Activated CD4-positive, alpha-beta T cell treated with anti-CD3 and anti-CD28 coated beads for 36 hours (primary cell): ENCODE data around the gene ADAT1. TPM values are rescaled to one million over a fixed set of nuclear protein-coding genes. Genes with fewer than 3 reads are reported as not detected.

Experiments used
- ATAC-seq: fragments of 200-7000 bp; cut with Tn5 transposase; one replicate; pipeline ENCODE4 v1.10.0; 2021; ENCODE audit warnings: mild to moderate bottlenecking, moderate library complexity
- CTCF ChIA-PET: fragments of 350-600 bp; sonication (Branson Sonifier 250); formaldehyde crosslinking; loops from one replicate; lab custom pipeline; 2021; ENCODE audit warnings: antibody characterized with exemption; lab: Charles Lee
- POLR2A ChIA-PET: fragments of 350-600 bp; sonication (Branson Sonifier 250); formaldehyde crosslinking; loops from one replicate; lab custom pipeline; 2021; ENCODE audit warnings: antibody characterized with exemption, inconsistent platforms; lab: Charles Lee
- DNase-seq: peaks from one replicate; pipeline ENCODE4 v3.0.0-alpha.2; 2020
- H3K27ac Mint-ChIP-seq: one replicate; pipeline ENCODE4 v1.8.0; 2021; ENCODE audit warnings: mixed read lengths
- H3K27me3 Mint-ChIP-seq: one replicate; pipeline ENCODE4 v1.8.0; 2021; ENCODE audit warnings: mixed read lengths
- H3K36me3 Mint-ChIP-seq: one replicate; pipeline ENCODE4 v1.8.0; 2021; ENCODE audit warnings: low read depth, mixed read lengths
- H3K4me1 Mint-ChIP-seq: one replicate; pipeline ENCODE4 v1.8.0; 2021; ENCODE audit warnings: mixed read lengths
- H3K4me3 Mint-ChIP-seq: one replicate; pipeline ENCODE4 v1.8.0; 2021; ENCODE audit warnings: mild to moderate bottlenecking, moderate library complexity, mixed read lengths
- H3K9me3 Mint-ChIP-seq: one replicate; pipeline ENCODE4 v1.8.0; 2021; ENCODE audit warnings: low read depth, mixed read lengths
- intact Hi-C, 2 experiments: fragments of 100-400 bp; cut with DNase I in 1 of 2; cut with micrococcal nuclease in 1 of 2; formaldehyde crosslinking; loops; one replicate each; pipeline versions ENCODE4 v1.14.2 to v1.15.1; 2022 to 2024; cut with DNase I, micrococcal nuclease
- total RNA-seq, 2 experiments: library from RNA; stranded (reverse); gene quantifications; one replicate each; pipeline ENCODE4 v1.2.3, GENCODE V29; 2021

ADAT1 gene, protein sequence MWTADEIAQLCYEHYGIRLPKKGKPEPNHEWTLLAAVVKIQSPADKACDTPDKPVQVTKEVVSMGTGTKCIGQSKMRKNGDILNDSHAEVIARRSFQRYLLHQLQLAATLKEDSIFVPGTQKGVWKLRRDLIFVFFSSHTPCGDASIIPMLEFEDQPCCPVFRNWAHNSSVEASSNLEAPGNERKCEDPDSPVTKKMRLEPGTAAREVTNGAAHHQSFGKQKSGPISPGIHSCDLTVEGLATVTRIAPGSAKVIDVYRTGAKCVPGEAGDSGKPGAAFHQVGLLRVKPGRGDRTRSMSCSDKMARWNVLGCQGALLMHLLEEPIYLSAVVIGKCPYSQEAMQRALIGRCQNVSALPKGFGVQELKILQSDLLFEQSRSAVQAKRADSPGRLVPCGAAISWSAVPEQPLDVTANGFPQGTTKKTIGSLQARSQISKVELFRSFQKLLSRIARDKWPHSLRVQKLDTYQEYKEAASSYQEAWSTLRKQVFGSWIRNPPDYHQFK
- 10 to 100 TPM; 48.3 to 55.7 TPM for total RNA-seq

DNA sequence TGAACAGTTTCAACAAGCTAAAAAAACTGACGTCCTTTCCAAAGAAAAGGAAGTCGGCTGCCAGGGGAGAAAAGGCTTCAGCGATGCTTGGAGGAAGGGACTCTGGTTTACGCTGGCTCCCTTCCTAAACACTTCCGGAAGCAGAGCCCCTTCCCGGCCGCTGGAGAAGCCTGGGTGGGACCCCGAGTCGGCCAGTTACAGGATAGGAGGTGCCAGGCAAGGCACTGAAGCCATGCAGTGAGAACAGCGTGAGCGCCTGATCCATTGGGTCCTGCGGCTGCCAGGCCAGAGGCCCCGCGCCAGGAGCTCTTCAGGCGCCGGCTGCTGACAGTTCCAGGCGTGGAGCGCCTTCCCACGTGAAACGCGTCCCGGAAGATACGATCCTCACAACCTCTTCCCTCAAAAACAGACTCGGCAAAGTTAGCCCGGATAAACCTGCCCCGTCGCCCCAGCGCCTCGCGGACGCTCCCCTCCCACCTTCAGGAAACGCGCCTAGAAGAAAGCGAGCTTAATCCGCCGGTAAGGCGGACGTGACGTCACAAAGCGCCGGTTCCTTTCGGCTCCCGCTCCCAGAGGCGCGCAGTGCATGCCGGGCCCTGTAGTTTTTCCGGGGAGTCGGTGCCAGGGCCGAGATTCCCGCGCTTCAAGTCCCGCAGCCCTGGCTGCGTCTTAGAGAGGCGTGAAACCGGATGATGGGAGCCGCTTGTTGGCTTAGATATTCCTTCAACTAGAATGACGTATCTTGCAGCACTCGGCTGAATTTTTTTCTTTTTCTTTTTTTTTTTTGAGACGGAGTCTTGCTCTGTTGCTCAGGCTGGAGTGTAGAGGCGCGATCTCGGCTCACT, at the start of gene ADAT1:
TSS of gene ADAT1 (minus strand) at position 521 of the 845 bp plus-strand sequence. CDS start 2,482 bp downstream, outside the sequence.
- peak within 1 kb of the TSS; percentile 95 for H3K27ac Mint-ChIP-seq
- ATAC-seq (peak; percentile 94), DNase-seq (peak; percentile 99)
- H3K4me1 Mint-ChIP-seq: peaks cover 45% of the 10 kb centered on the region
- H3K27me3 Mint-ChIP-seq: no peaks in the 10 kb centered on the region
- H3K36me3 Mint-ChIP-seq: peaks cover 54% of the 10 kb centered on the region
- CTCF ChIA-PET: interaction anchor here (0.6 to 4.5 kb wide), 12 partner anchors 13 to 1547 kb away, joined by 3 to 26 read pairs (median 4); partner anchors contain the start of genes CFDP1, GABARAPL2, KARS1 and TERF2IP
- POLR2A ChIA-PET: interaction anchor here (0.6 to 3.7 kb wide), 5 partner anchors 9 to 1567 kb away, joined by 3 to 59 read pairs (median 5); partner anchors contain the start of genes KARS1 and TERF2IP
- peak within 1 kb of the TSS; percentile 93 for H3K4me3 Mint-ChIP-seq
- intact Hi-C loops: loop anchor here (1.0 to 10.0 kb wide), 15 partner anchors 24 to 1568 kb away; partner anchors contain the start of genes CFDP1 (in 2 of the 2), GABARAPL2 (in 2 of the 2), KARS1 (in 2 of the 2) and TERF2IP (in 2 of the 2)
- H3K9me3 Mint-ChIP-seq: no peaks in the 10 kb centered on the region

DNA sequence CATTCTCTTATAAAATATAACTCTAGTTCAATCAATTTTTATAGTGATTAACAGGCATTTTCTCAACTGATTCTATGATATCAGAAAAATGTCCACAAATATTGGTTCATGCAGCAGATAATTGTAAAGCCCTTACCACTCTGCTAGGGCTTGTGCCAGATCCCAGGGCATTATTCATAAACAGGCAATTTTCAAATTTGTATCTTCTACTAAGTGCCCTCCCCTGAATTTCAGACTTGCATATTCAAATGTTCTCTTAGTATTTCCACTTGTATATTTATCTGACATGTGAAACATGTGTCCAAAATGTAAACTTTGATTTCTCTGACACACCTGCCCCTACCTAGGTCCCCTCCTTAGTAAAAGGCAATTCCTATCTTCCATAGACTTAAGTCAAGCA, 44.4 kb upstream of the ADAT1 start:
- intact Hi-C loops: no loop called here
- ATAC-seq: no peak
- CTCF ChIA-PET: no interaction called here
- DNase-seq: no peak
- Mint-ChIP-seq H3K36me3 (no peaks in the 10 kb centered on the region), H3K4me1 (no peaks in the 10 kb centered on the region), H3K9me3 (no peaks in the 10 kb centered on the region), H3K27ac (no peak overlapping the region), H3K4me3 (no peak overlapping the region), H3K27me3 (no peaks in the 10 kb centered on the region)
- POLR2A ChIA-PET: no interaction called here

DNA sequence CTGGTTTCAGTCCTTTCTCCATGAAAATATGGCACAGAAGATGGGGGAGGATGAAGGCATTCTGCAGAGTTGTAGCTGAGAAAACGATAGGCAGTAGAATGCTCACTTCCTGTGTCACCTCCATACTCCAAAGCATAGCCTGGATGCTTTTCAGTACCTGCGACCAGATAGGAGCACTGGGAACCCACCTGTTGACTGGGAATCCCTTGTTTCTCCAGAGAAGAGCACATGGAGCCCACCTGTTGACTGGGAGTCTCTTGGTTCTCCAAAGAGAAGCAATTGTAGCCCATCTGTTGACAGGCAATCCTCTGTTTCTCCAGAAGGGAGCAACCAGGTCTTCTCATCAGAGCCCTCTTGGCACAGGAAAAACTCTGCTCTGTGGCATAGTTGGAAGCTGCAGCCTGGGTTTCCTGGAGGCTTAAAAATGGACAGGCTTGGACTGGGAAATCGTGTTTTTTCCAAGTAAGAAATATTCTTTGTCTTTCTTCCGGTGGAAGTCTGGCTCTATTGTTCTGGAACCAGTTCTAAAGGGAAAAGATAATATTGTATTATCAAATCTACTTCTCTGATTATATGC, 37.7 kb upstream of the ADAT1 start:
- no peaks in the 10 kb centered on the region for H3K9me3 Mint-ChIP-seq
- intact Hi-C loops: no loop called here
- ChIA-PET POLR2A (no interaction called here), CTCF (interaction anchor here (0.6 kb wide), 1 partner anchor 484 kb away, joined by 4 read pairs; no protein-coding TSS in a partner anchor)
- DNase-seq (no peak), ATAC-seq (no peak)
- peaks cover 34% of the 10 kb centered on the region for H3K36me3 Mint-ChIP-seq
- no peaks in the 10 kb centered on the region for H3K27me3 Mint-ChIP-seq
- H3K4me3 Mint-ChIP-seq: no peak overlapping the region
- no peak overlapping the region for H3K27ac Mint-ChIP-seq
- H3K4me1 Mint-ChIP-seq: peaks cover 4% of the 10 kb centered on the region

DNA sequence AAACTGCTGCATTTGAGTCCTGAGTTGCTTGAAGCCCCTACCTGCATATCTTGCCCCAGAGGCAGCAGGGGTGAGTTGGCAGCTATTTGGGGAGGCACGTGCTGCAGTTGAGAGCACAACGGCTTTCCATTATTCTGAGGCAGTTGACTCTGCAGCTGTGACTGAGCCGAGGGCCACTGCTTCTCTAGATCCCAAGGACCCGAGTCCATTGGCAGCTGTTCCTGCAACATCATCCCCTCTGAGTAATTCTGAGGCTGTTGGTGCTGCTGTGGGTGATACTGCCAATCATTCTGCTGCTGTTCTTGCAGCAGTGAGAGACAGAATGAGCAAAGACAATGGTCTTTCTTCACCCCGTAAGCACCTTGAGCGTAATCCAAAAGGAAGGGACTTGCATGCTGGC, 37.2 kb upstream of the ADAT1 start:
- DNase-seq (no peak), ATAC-seq (no peak)
- H3K27ac Mint-ChIP-seq: no peak overlapping the region
- H3K36me3 Mint-ChIP-seq: peaks cover 35% of the 10 kb centered on the region
- H3K4me1 Mint-ChIP-seq: peaks cover 4% of the 10 kb centered on the region
- ChIA-PET CTCF (interaction anchor here (0.6 kb wide), 1 partner anchor 485 kb away, joined by 4 read pairs; no protein-coding TSS in a partner anchor), POLR2A (interaction anchor here (0.7 kb wide), 1 partner anchor 265 kb away, joined by 9 read pairs; no protein-coding TSS in a partner anchor)
- intact Hi-C loops: no loop called here
- no peaks in the 10 kb centered on the region for H3K9me3 Mint-ChIP-seq
- no peak overlapping the region for H3K4me3 Mint-ChIP-seq
- no peaks in the 10 kb centered on the region for H3K27me3 Mint-ChIP-seq

DNA sequence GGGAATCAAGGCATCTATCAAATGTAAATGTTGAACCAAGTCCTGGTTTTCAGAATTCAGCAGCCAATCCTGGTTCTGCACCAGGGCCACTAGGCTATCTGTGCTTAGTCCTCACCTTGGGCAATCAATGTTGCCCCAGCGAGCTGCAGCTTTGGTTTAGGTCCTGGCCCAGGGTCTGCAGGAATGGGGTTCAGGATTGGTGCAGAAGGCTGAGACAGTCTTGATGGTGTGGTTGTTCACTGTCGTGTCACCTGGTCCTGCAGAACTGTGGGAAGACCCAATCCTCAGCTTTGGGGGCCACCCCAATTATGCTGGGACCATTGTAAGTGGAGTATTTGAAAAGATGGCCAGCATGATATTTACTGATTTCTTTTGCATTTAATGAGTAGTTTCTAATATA, 35.1 kb upstream of the ADAT1 start:
- POLR2A ChIA-PET: no interaction called here
- intact Hi-C loops: no loop called here
- Mint-ChIP-seq H3K36me3 (peaks cover 51% of the 10 kb centered on the region), H3K27me3 (no peaks in the 10 kb centered on the region), H3K27ac (no peak overlapping the region), H3K9me3 (no peaks in the 10 kb centered on the region), H3K4me1 (peaks cover 16% of the 10 kb centered on the region), H3K4me3 (no peak overlapping the region)
- DNase-seq: no peak
- ATAC-seq: no peak
- CTCF ChIA-PET: interaction anchor here (0.6 kb wide), 1 partner anchor 263 kb away, joined by 3 read pairs; no protein-coding TSS in a partner anchor

DNA sequence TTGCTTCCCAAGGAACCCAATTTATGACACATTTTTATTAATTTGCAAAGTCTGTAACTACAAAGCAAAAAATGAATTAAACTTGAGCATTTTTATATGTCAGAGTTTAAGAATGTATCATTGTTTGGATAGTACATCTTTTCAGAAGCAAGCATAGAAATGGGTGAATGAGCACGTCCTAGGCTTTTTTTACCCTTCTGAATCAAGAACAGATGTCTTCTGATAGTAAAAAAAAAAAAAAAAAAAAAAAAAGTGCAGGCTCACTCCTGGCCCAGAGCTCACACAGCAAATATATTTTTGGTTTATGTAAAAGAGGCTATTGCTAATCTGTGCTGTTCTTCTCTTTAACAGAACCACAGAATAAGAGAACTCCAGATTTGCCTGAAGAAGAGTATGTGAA, 30.8 kb upstream of the ADAT1 start:
- Mint-ChIP-seq H3K4me1 (peaks cover 43% of the 10 kb centered on the region), H3K4me3 (no peak overlapping the region), H3K9me3 (no peaks in the 10 kb centered on the region), H3K27ac (peak overlapping the region; percentile 86), H3K27me3 (no peaks in the 10 kb centered on the region), H3K36me3 (peaks cover 64% of the 10 kb centered on the region)
- DNase-seq: no peak
- ATAC-seq: no peak
- ChIA-PET POLR2A (interaction anchor here (0.7 to 1.0 kb wide), 2 partner anchors 39 to 1527 kb away, joined by 5 to 6 read pairs; no protein-coding TSS in a partner anchor), CTCF (interaction anchor here (0.7 to 1.7 kb wide), 5 partner anchors 20 to 181 kb away, joined by 3 to 6 read pairs (median 3); no protein-coding TSS in a partner anchor)
- intact Hi-C loops: no loop called here

DNA sequence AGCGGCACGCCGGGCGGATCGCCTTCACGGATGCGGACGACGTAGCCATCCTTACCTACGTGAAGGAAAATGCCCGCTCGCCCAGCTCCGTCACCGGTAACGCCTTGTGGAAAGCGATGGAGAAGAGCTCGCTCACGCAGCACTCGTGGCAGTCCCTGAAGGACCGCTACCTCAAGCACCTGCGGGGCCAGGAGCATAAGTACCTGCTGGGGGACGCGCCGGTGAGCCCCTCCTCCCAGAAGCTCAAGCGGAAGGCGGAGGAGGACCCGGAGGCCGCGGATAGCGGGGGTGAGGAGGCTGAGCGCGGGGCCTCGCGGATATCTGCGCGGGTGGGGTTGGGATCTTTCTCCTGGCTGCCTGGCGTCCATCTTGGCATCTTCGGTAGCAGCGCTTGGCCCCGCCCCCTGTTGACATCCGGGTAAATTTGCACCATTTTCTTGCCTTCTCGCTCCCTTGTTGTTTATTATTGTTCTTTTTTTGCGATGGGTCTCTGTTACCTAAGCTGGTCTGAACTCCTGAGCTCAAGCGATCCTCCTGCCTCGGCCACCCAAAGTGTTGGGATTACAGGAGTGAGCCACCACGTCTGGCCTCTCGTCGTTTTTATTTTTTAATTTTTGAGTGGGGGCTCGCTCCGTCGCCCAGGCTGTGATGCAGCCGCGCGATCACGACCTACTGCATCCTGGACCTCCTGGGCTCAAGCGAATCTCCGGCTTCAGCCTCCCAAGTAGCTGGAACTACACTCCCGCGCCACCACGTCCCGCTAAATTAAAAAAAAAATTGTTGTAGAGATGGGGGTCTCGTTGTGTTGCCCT, 25.4 kb upstream of the ADAT1 start:
- intact Hi-C loops: loop anchor here (1.0 to 10.0 kb wide), 7 partner anchors 92 to 1564 kb away; partner anchors contain the start of genes MON1B (in 1 of the 2) and TMEM231 (in 1 of the 2)
- Mint-ChIP-seq H3K27ac (peak overlapping the region; percentile 95), H3K4me1 (peaks cover 59% of the 10 kb centered on the region), H3K4me3 (peak overlapping the region; percentile 85), H3K9me3 (no peaks in the 10 kb centered on the region), H3K27me3 (no peaks in the 10 kb centered on the region), H3K36me3 (peaks cover 53% of the 10 kb centered on the region)
- DNase-seq: peak; percentile 94
- ChIA-PET CTCF (interaction anchor here (0.7 to 3.3 kb wide), 9 partner anchors 27 to 1043 kb away, joined by 3 to 26 read pairs (median 4); partner anchors contain the start of genes ADAT1, TMEM170A and TMEM231), POLR2A (interaction anchor here (1.0 to 6.3 kb wide), 7 partner anchors 12 to 1542 kb away, joined by 3 to 59 read pairs (median 4); partner anchors contain the start of genes ADAT1, GABARAPL2 and MON1B)
- ATAC-seq: peak; percentile 30

DNA sequence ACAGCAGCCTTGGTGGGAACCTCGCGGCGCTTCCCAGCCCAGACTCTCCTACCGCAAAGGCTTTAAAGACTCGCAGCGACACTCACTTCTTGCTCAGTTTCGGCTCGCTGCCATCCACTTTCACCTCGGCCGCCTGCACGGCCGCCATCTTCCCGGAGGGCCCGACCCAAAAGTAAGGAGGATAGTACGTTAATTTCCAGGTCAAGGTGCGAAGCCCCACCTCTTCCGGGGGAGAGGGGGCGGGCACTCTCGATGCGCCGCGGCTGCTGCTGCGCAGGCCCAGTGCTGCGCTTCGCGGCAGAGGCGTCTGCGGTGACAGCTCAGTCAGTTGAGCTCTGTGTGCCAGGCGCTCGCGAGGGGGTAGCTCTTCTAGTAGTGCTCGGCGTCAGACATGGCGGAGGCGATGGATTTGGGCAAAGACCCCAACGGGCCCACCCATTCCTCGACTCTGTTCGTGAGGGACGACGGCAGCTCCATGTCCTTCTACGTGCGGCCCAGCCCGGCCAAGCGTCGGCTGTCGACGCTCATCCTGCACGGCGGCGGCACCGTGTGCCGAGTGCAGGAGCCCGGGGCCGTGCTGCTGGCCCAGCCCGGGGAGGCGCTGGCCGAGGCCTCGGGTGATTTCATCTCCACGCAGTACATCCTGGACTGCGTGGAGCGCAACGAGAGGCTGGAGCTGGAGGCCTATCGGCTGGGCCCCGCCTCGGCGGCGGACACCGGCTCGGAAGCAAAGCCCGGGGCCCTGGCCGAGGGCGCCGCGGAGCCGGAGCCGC, 24.6 kb upstream of the ADAT1 start, which contains the start of the genes KARS1 and TERF2IP:
TSS of gene KARS1 (minus strand) at position 174 of the 773 bp plus-strand sequence. CDS start at position 148, 26 bp downstream.
TSS of gene TERF2IP (plus strand) at position 282 of the 773 bp plus-strand sequence. CDS start at position 392, 110 bp downstream.
- DNase-seq (peak; percentile 97), ATAC-seq (peak; percentile 92)
- H3K4me3 Mint-ChIP-seq: peak within 1 kb of the TSS; percentile 85
- peak within 1 kb of the TSS; percentile 98 for H3K27ac Mint-ChIP-seq
- ChIA-PET CTCF (interaction anchor here (0.7 to 3.3 kb wide), 7 partner anchors 26 to 1042 kb away, joined by 3 to 26 read pairs (median 5); partner anchors contain the start of genes ADAT1, TMEM170A and TMEM231), POLR2A (interaction anchor here (0.8 to 6.3 kb wide), 10 partner anchors 11 to 1543 kb away, joined by 3 to 59 read pairs (median 4); partner anchors contain the start of genes ADAT1, CFDP1, GABARAPL2 and MON1B)
- intact Hi-C loops: loop anchor here (1.0 to 10.0 kb wide), 18 partner anchors 24 to 1565 kb away; partner anchors contain the start of genes ADAT1 (in 2 of the 2), CFDP1 (in 2 of the 2), TMEM170A (in 2 of the 2) and TMEM231 (in 2 of the 2)
- no peaks in the 10 kb centered on the region for H3K27me3 Mint-ChIP-seq
- H3K36me3 Mint-ChIP-seq: peaks cover 56% of the 10 kb centered on the region
- no peaks in the 10 kb centered on the region for H3K9me3 Mint-ChIP-seq
- H3K4me1 Mint-ChIP-seq: peaks cover 54% of the 10 kb centered on the region
